ENCODE results near the gene CLK1. TPM values are rescaled to one million over a fixed set of nuclear protein-coding genes. Genes with fewer than 3 reads are reported as not detected.

Gene CLK1
- total RNA-seq, 1 experiment from 2014 or later = 46.8 TPM

GRCh38 chr2:200850512-200851256, 13.8 kb downstream of the CLK1 start:
- Histone ChIP-seq H3K4me1 (ENCODE audit: insufficient read depth, low read length) (no peaks in the 10 kb centered on the region), H3K4me2 (ENCODE audit: insufficient read depth, insufficient read length, low read length) (no peak overlapping the region), H3K9ac (ENCODE audit: extremely low read depth, insufficient read length, low read length) (no peak overlapping the region), H2AFZ (ENCODE audit: low read length) (no peak overlapping the region), H3K79me1 (ENCODE audit: insufficient read depth, low read depth, low read length, poor library complexity, severe bottlenecking) (no peaks in the 10 kb centered on the region), H2BK120ac (ENCODE audit: low read depth, low read length, poor library complexity, severe bottlenecking) (no peak overlapping the region), H3K27ac (ENCODE audit: insufficient read length, low read depth, low read length) (no peak overlapping the region), H3K18ac (ENCODE audit: insufficient read length, low read depth, low read length) (no peak overlapping the region), H3K4ac (ENCODE audit: low read depth, low read length) (no peak overlapping the region), H2BK20ac (ENCODE audit: low read depth, low read length, poor library complexity, severe bottlenecking) (no peak overlapping the region), H2AK5ac (ENCODE audit: insufficient read length, low read length) (no peak overlapping the region), H3K23ac (ENCODE audit: insufficient read length, low read depth, low read length) (no peak overlapping the region), H3K9me3 (ENCODE audit: control insufficient read depth, low read depth, low read length) (no peaks in the 10 kb centered on the region), H4K91ac (ENCODE audit: insufficient read length, low read depth, low read length) (no peak overlapping the region), H3K14ac (ENCODE audit: insufficient read depth, low read length) (no peak overlapping the region), H3K27me3 (ENCODE audit: insufficient read depth, low read length) (no peaks in the 10 kb centered on the region), H4K20me1 (ENCODE audit: control insufficient read depth, insufficient read depth, insufficient read length) (no peaks in the 10 kb centered on the region), H3K56ac (ENCODE audit: insufficient read length, low read depth, low read length) (no peak overlapping the region), H2BK12ac (ENCODE audit: insufficient read length, low read depth, low read length) (no peak overlapping the region), H3T11ph (ENCODE audit: low read length) (no peak overlapping the region), H4K5ac (ENCODE audit: insufficient read length, low read depth, low read length) (no peak overlapping the region), H2BK5ac (ENCODE audit: insufficient read length, low read length) (no peak overlapping the region), H3K79me2 (ENCODE audit: insufficient read depth, low read length) (no peaks in the 10 kb centered on the region), H2BK15ac (ENCODE audit: low read depth, low read length) (no peak overlapping the region), H4K8ac (replicated peaks; ENCODE audit: insufficient read length, low read depth, low read length) (no peak overlapping the region), H3K23me2 (ENCODE audit: insufficient read length, low read depth, low read length, poor library complexity, severe bottlenecking) (no peaks in the 10 kb centered on the region)
- WGBS (ENCODE audit: extremely low coverage, insufficient read length, low lambda C conversion rate) = no CpG with 5 or more reads among the region's 14 CpGs
- Mint-ChIP-seq H3K4me3 (no peak overlapping the region), H3K4me1 (no peaks in the 10 kb centered on the region), H3K27ac (peak overlapping the region in 1 of 3 experiments; percentile 46; a peak in 3 of 7 replicates), H3K36me3 (ENCODE audit: insufficient read depth in 1 of 3, low read depth in 3 of 3) (peaks cover 28 to 51% (median 42%) of the 10 kb centered on the region in 3 experiments; a peak in 6 of 7 replicates), H3K27me3 (ENCODE audit: low read depth) (no peaks in the 10 kb centered on the region; the same call in 1 of the 2 replicates), H3K9me3 (no peaks in the 10 kb centered on the region)
- no peak for TF ChIP-seq CTCF (conservative IDR thresholded peaks at IDR 0.05)
- DNase-seq = no peak

Measured in H9 (cell line).